Right forelimb (tissue), 1 donor: ENCODE results near the gene CALHM3.

Source experiments
- DNase-seq: peaks from one replicate; pipeline ENCODE4 v3.0.0-alpha.2; 2018

The CALHM3 gene

DNA sequence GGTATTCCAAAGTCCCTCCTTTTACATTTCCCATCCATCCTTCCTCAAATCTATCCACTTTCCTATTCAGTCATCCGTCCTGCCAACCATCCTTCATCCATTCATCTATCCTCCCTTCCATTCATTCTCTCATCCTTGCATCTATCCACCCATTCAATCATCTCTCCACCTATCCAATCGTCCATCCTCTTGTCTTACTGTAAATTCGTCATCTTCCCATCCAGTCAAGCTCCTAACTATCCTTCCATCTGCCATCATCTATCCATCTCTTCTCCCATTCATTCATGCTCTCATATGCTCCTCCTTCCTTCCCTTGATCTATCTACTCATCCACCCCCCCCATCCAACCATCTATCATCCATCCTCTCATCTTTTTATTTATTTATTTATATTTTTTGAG lies 5.0 kb downstream of the CALHM3 start:
- no peak for DNase-seq

DNA sequence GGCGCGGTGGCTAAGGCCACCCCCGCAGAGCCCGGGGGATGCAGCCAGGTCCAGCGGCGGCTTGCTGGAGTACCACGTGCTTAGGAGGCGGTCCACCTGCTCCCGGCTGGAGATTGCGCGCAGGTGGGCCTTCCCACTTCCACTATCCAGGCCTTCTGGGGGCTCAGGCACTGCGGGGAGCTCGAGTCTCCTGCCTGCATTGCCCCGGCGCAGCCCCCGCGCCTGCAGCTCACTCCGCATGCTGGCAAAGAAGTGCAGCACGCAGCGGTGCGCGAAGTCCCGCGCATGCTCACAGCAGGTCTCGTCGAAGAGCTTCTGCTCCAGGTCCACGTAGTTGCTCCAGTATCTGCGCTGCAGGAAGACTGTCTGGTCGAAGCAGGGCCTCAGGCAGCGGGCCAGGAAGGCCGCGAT lies 5.8 kb downstream of the CALHM3 start:
- DNase-seq, result no peak

DNA sequence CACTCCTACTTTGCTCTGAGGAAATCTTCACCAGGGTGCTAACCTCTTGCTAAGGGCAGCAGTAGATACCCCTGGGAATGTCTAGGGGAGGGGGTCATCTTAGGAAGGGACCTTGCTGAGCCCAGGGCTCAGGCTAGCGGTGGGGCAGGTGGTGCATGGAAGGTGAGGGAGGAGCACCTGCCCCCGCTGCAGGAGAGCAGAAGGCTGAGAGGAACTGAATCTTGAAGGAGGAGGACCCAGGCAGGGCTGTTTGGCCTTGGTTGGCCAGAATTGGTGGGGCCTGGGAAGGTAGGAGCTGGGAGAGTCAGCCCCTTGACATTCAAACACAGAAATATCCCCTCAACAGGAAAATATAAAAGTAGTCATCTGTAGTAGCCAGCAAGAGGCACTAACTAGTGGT lies 7.0 kb downstream of the CALHM3 start:
- no peak for DNase-seq

DNA sequence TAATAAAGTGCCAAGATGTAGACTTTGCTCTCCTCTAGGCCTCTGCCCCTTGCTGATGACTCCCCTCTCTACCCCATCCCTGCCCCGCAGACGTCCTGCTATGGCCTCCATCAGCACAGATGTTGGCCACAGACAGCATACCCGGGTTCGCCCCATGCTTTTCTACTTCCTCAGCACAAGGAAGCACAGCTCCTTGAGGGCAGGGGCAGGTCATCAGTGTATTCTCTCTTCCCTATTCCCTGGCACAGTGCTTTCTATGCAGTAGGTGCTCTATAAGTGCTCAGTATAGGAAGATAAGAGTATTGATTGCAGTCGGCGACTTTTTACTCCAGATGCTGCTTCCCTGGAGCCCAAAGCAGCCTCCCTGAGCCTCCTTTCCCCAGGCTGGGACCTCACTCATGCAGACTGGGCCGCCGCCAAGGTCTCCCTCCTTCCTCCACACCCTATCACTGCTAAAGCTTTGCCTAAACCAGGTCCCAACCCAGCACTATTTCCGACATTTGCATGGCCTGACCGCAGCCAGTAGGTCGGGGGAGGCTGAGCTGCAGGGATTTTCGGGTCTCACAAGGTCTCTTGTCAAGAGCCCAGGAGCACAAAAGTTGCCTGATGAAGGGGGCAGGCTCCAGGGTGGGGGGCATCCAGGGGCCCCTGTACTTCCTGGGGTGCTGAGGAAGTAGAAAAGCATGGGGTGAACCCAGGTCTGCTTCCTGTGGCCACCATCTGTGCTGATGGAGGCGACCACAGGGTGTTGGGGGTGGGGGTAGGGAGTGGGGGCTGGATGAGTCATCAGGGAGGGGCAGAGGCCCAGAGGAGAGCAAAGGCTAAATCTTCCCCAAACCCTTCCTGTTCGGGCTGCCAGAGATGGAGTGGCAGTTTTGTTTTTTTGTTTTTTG lies 8.0 kb downstream of the CALHM3 start:
- DNase-seq, result no peak

DNA sequence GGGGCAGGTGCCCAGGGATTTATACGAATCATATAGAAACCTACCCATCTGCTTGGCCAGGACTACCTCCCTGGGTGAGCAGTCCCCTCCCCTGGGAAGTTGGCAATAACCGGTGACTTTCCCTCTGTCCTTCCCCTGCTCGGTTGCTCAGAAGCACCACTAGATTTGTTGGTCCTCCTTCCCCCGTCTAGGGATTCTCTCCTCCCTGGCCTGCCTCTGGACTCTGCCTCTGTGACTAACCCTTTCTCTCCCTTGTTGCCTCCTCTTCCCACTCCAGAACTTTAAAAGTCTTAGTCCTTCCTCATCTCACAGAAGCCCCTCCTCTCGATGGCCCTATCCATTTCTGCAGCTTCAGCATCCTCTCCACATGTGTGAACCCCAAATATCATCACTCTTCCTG lies 9.8 kb downstream of the CALHM3 start:
- DNase-seq, result no peak

DNA sequence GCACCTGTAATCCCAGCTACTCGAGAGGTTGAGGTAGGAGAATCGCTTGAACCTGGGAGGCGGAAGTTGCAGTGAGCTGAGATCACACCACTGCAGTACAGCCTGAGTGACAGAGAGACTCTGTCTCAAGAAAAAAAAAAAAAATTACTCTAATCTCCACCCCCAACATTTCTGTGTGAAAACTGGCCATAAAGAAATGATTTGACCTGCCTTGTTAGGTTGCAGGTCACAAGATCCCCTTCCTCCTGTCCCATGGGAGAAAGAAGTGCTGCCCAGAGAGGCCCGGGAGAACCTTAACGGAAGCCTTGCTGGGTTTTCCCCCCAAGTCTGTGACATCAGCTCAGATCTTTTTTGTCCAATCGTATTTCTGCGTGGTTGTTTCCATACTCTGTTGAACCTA lies 11.6 kb downstream of the CALHM3 start:
- no peak for DNase-seq

DNA sequence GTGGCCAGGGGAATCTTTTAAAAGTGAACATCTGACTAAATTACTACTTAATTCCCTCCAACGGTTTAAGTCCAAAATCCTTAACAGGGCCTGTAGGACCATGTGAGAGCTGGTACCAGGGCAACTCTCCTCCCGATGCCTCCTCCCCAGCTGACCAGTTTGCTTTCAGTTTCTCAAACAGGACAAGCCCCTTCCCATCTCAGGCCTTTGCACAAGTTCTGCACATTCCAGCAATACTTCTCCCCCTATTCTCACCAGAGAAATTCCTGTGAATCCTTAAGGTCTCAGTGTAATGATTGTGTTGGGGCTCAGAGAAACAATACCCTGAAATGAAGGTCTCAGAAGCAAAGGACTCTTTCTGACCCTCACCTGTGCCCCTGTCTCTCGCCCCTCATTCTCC lies 12.3 kb downstream of the CALHM3 start:
- DNase-seq, result no peak

DNA sequence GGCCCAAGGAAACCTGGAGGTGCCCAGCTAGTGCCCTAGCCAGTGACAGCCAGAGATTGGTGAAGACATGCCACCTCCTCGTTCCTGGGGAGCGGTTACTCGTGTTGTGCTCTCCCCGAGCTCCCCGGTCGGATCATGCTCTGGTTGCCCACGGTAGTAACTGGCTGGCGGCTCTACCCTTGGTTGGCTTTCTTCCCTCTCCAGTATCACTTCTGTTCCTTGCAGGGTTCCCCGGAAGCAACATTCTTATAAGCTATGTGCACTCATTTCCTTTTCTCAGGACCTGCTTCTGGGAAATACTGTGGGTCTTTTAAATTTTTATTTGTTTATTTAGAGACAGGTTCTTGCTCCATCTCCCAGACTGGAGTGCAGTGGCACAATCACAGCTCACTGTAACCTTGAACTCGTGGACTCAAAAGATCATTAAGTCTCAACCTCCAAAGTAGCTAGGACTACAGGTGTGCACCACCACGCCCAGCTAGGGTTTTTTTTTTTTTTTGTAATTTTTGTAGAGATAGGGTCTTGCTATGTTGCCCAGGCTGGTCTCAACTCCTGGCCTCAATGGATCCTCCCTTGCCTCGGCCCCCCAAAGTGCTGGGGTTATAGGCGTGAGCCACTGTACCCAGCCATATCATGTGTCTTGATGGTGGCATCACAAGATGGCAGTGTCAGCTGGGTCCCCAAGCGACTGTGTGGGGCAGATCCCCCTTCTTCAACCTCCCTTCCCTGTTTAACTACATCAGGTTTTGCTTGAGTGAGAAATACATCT lies 13.4 kb downstream of the CALHM3 start:
- DNase-seq, result no peak

DNA sequence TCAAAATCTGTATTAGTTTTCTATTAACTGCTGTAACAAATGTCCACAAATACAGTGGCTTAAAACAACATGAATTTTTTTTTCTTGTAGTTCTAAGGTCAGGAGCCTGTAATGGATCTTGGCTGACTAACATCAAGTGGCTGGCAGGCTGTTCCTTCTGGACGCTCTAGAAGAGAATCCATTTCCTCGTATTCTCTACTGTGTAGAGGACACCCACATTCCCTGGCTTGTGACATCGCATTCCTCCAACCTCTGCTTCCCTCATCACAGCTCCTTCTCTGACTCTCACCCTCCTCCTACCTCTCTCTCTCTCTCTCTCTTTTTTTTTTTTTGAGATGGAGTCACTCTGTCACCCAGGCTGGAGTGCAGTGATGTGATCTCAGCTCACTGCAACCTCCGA lies 15.5 kb downstream of the CALHM3 start:
- no peak for DNase-seq

DNA sequence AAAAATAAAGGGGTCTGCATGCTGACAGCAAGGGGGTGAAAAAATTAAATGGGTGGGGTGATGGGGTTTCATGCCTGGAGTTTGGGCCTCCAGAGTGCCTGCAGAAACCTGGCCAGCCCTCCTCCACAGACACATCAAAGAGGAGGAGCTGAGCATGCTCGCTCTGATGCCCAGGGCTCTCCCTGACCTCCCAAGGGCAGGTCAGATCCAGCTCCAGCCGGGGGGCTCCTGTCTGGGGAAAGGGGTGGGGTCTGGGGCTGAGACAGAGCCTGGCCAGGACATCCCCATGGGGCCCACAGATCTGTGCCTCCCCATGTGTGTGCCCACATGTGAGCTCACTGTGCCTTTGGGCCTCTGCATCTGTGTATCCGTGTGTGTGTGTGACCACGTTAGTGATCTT lies 19.4 kb downstream of the CALHM3 start:
- DNase-seq, result no peak

DNA sequence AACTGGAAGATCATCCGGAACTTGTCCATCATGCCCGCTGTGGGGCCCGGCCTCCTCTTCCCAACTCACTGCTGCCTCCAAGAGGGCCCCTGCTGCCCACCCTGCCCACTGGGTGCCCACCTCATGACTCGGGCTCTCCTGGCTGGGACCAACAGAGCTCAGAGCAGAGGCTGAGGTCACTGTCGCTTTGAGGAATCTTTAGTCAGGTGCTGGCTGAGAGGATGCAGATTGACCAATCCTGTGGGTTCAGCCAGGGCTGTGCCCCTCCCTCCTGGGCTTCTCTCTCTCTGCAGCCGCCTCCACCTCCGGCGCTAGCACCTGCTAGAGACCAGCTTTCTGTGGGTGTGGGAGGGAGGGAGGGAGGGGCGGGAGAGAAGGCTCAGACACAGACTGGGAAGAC lies 20.3 kb downstream of the CALHM3 start, which contains the start of gene CALHM1:
CALHM1 (minus strand) TSS at position 181 of the 400 bp plus-strand sequence; CDS start at position 32, 149 bp downstream.
- DNase-seq, result no peak

DNA sequence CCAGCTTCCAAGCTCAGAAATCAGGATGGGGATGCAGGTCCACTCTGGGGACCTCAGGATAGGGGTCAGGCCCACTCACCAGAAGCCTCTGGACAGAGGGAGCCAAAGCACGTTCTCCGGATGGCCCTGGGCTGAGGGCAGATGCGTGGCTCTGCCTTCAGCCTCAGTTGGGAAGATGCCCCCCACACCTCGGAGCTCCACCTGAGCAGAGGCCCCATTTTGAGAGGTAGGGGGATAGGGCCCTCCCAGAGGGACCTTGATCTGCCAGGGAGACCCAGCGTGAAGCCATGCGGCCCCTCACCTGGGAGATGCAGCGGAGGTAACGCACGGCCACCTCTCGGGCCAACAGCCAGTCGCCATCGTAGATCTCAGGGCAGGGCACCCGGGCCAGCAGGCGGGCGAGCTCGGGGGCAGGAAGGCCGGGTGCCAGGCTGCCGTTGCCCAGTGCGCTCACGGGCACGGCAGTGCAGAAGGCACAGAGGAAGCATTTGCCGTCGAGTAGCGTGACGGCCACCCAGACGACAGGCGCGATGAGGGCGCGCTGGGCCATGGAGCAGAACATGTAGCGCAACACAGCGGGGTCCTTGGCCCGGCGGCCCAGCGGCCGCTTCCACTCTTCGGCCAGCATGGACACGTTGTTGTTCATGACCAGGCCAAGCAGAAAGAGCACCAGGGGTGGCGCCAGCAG lies 21.0 kb downstream of the CALHM3 start:
- DNase-seq, result no peak

DNA sequence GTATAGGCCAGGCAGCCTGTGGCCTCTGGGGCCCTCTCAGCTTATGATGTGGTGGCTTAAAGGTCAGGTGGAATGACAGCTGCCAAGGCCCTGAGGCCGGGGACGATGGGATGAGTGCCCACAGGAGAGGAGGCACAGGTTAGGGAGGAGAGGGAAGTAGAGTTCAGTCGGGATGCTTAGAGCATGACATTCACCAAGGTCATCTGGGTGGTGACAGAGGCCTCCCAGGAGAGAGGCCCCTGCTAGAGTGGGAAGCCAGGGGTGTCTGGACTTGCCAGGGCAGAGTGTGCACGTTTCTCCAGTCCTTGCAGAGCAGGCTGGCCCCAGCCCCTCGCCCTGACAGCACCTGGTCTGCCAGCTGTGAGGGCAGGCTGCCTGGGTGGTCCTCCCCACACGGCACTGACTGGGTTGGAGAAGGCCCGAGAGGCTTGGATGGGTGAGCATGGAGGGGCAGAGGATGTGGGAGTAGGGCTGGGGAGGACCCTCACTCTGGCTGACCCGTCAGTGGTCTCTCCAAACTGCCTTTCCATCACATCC lies 21.8 kb downstream of the CALHM3 start:
- DNase-seq, result no peak

DNA sequence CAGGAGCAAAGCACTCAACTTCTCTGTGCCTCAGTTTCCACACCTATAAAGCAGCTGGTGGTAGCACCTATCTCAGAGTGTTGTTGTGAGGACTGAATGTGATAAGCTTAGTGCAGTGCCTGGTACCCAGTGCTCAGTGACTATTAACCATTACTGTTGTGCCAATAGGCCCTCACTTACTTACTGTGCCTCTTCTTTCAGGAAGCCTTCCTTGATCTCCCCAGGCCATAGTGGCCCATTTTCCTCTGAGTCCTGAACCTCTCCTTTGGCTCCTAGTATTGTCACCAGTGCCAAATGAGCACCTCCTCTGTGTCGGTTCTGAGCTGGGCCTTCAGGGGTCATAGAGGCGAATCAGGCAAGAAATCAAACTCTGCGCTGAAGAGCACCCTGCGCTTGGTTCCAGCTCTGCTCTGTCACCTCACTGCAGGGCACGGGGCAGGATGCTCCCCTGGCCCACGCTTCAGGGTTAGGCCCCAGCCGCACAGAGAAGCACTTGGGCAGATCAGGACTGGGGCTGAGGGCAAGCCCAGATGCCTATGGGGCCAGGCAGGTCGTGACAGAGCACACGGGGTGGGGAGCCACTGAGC lies 22.9 kb downstream of the CALHM3 start:
- DNase-seq, result no peak

DNA sequence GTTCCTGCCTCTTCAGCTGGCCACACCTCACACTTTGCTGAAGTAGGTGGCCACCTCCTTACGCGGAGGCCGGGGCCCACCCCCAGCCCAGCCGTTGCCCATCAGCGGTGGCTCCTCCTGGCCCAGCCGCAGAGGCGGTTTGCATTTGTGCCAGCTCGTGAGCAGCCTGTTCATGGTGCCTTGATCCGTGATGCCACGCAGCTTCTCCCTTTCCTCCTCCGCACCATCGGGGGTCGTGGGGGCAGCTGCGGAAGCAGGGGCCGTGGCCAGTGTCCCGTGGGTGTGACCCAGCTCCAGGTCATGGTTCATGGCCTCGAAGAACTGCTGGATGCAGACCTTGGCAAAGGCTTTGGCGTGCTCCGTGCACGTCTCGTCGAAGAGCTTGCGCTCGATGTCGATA lies 23.8 kb downstream of the CALHM3 start:
- no peak for DNase-seq

DNA sequence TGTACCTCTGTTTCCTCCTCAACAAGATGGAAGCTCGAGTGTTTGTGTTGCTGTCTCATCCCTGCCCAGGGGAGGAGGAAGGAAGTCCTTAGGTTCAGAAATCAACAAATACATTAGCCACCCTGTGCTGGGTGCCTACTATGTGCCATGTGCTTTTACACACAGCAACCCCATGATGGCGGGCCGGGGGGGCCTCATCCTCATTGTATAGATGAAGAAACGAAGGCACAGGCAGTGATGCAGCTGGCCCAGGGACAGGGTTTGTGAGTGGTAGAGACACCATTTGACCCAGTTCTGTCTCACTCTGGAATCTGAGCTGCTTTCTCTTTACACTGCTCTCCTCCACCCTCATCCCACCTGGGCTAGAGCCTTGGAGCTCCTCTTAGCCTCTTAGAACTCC lies 25.0 kb downstream of the CALHM3 start:
- DNase-seq, result no peak

DNA sequence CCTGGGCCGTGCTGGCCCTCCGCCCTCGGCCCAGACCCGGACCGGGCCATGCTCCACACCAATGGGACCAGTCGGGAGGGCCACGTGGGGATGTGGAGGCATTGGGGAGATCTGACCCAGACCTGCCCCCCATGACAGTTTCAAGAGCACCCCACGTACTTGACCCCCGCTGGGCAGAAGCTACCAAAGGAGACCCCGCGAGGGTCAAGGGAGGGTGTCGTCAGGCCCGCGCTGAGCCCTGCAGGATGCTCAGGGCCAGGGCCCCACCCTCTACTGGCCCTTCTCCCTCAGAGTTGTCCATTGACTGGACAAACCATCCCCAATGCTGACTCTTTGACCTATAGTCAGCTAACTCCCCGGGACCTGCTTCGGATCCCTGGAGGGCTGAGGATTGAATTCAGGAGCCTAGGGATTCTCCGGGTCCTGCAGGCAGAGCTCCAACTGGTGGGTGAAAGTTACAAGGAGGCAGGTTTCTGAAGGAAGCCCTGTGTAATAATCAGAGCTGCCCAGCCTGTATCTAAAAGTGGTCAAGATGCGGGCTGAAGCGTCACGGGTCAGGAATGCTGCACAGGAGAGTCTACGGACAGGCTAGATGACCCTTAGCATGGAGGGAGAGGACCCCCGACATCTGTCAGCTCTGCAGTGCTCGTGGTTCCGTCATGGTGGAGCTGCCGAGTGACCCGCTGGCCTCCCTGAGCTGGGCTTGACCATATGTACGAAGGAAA lies 26.4 kb downstream of the CALHM3 start:
- DNase-seq, result no peak

DNA sequence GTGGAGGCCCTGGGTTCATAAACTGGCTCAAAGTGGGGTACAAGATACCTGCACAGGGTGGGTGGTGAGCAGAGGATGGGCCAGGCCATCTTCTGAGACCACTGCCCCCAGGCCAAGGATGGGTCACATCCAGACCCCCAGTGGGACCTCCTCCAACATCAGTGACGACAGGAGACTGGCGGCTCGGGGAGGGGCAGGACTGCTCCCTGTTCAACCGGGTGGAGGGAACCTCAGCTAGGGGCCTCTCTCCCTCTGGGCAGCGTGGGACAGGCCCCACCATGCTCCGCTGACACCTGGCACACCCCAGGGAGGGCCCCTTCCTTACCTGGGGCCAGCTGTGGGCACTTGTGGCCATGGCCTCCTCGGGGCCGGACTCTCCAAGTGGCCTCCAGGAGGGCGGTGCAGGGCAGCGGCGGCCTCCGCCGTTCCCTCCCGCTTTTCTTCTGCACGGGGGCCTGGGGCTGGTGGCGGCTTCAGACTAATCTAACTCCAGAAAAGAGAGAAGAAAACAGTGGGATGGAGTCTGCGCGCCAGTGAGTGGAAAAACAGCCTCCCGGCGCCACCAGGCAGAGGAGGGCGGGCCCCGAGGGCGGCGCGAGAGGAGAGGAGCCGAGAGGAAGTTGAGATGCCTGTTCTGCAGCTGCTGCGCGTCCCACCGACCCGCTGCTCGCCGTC lies 27.1 kb downstream of the CALHM3 start, which contains the start of gene CALHM2:
CALHM2 (minus strand) TSS at position 540 of the 675 bp plus-strand sequence. CDS start 2,429 bp downstream, outside the sequence.
- DNase-seq, result peak; percentile 87

DNA sequence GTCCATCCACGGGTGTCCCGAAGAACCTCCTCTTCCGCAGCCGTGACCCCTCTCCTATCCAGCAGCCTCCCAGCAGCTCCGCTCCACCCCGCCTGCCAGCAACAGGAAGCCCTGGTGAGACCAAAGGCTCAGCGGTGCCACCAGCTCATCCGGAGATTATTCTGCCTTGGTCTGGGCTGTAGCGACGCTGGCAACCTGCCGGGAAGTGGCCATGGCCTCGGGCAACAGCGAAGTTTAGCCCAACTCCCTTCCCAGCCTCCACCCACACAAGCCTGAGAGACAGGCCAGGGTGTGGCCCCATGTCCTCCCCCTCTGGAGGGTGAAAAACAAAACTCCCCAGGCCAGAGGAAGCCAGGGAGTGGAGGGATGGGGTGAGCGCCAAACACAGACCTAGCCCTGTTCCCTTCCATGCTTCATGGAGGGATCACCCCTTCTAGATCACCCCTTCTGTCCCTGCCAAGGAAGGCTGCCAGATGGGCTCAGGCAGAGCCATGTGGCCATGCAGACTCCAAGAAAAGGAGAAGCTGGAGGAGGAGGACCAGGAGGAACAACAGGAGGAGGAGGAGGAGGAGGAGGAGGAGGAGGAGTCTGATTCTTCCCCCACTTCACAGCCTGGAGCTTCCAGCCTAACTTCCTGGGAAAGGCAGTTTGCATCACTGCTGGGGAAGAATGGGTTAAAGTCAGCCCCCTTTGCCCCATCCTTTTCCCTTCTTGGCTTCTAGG lies 27.8 kb downstream of the CALHM3 start:
- peak; percentile 56 for DNase-seq

DNA sequence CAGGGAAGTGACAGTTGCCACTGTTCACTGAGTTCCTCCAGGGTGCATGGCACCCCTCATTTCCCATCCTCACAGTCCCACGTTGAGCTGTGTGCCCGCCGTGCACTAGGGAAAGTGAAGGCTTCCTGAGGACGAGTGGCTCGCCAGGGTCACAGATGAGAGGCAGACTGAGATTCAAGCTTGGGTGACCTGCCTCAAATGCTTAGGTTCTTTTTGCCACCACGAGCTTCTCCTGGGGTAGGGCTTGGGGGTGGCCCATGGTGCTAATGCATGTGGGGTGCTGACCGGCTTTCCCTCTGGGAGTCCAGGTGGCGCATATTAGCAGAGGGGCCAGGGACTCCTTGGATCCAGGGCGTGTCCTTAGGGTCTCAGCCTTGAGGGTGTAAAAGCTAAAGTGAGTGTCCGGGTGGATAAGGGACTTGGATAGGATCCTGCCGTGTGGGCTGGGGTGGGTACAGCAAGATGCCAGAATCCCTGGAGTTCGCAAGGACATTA lies 28.8 kb downstream of the CALHM3 start:
- no peak for DNase-seq
